Nucleus accumbens (tissue), 56 donors: ENCODE data around the gene KCNH2.
A peak's percentile ranks its signal among the peaks of the same experiment; 100 is the strongest.

ENCODE experiments used
- DNase-seq, 56 donors: peaks; one replicate each; lab custom pipeline; 2025; lab: John Stamatoyannopoulos, UW

The KCNH2 gene

DNA sequence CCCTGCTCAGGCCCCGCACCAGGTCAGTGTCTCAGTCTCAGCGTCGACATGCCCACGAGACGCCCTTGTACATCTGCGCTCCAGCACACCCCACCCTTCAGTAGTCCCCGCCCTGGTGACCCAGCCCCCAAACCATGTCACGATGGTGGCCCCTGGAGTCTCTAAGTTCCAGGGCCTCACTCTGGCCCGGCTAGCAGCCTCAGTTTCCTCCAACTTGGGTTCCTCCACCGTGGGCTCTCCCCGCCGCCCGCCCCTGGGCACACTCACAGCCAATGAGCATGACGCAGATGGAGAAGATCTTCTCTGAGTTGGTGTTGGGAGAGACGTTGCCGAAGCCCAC lies 27.0 kb downstream of the KCNH2 start:
- no peak for DNase-seq

DNA sequence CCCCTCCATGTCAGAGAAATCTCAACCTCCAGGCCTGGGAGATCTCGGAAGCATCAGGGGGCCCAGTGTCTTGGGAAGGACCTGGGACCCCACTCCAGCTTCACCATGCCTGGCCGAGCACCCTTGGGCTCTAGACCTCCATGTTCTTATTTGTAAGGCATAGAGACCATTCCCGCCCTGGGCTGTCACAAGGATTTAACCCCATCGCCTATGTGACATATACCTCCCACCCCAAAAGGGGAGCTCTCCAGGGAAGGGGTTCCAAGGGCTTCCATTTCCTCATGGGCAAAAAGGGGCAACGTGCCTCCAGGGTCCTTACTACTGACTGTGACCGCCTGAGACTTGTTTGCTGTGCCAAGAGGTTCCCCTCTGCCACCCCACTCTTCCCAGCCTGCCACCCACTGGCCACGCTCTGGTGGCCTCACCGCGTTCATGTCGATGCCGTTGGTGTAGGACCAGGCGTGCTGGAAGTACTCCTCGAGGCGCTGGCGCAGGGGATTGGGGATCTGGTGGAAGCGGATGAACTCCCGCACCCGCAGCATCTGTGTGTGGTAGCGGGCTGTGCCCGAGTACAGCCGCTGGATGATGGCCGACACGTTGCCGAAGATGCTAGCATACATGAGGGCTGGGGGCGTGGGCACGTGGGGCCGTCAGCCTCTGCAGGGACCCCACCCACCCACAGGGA lies 27.5 kb downstream of the KCNH2 start:
- no peak for DNase-seq

DNA sequence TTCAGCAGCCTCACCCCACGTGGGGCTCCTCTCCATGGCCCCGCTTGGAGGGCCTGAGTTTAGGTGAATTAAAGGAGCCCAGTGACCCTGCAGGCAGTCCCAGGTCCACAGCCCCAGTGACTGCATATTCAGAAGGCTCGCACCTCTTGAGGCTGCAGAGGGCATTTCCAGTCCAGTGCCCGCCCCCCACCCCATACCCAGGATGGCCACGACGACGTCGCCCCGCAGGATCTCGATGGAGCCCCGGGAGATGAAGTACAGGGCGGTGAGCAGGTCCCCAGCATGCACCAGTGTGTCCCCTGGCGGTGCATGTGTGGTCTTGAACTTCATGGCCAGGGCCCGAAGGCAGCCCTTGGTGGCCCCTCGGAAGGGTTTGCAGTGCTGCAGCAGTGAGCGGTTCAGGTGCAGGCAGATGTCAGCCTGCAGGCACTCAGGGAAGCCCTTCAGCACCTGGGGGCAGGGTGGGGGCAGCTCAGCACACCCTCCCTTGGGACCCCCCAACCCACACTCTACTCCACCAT lies 28.1 kb downstream of the KCNH2 start:
- DNase-seq = no peak

DNA sequence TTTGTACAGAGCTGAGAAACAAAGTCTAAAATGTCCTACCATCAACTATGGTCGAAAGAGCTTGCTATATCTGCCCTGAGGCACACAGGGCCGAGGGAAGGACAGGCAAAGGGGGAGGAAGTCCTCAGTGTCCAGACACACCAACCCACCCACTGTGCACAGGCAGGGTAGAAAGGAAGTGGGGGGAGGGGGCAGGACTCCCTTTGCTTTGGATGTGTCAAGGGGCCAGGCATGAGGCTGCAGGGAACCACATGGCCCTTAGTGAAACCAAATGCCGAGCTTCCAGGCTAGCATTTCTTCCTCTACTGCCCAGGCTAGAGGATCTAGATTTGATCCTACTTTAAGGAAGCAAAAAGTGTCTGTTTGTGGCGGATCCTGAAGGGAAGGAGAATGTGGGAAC lies 28.6 kb downstream of the KCNH2 start:
- DNase-seq = no peak

DNA sequence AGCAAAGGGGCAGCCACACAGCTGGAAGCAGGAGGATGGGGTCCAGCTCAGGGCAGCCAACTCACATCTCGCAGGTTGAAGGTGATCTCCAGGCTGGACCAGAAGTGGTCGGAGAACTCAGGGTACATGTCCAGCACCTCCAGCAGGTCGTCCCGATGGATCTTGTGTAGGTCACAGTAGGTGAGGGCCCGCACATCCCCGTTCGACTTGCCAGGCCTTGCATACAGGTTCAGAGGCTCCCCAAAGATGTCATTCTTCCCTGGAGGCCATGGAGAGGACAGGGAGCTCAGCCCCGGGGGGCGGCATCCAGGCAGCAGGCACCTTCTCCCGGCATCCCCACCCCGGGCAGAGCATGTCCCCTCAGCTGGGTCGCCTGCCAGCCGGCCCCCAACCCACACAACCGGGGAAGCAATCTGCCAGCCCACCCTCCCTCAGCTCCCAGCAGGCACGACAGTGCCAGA lies 29.3 kb downstream of the KCNH2 start:
- DNase-seq = no peak

DNA sequence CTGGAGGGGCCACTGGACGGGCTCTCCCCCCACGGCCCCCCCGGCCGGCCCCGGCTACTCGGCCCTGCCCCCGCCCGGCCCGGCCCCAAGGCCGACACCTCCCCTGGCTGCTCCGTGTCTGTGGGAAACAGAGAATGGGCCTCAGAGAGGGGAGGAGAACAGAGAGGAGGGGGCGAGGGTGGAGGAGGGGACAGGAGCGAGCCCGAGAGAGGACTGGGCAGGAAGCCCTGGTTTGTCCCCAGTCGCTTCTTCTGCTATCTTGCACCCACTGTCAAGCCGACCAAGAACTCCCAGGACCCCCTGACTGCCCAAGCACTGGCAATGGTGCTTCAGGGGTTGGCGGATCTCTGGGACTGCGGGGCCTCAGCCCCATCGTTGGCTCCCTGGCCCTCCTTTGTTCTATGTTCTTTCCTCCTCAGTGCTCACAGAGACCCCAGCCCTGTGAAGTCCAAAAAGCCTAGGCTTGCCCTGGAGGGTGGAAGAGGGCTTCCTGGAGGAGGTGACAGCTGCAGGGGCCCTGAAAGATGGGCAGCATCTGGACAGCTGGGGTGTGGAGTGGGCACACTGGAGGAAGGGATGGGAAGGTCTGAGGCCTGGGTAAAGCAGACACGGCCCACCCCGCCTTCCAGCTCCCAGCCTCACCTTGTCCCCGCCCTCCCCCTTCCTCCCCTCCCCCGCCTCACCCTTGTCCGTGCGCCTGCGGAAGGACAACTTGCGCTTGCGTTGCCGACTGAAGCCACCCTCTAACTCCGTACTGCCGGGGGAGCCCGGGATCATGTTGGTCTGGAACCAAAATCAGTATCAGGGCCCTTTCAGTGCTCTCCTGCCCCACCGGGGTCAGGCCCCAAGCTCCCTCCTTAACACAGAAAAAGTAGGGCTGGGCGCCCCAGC lies 30.1 kb downstream of the KCNH2 start:
- DNase-seq = no peak

DNA sequence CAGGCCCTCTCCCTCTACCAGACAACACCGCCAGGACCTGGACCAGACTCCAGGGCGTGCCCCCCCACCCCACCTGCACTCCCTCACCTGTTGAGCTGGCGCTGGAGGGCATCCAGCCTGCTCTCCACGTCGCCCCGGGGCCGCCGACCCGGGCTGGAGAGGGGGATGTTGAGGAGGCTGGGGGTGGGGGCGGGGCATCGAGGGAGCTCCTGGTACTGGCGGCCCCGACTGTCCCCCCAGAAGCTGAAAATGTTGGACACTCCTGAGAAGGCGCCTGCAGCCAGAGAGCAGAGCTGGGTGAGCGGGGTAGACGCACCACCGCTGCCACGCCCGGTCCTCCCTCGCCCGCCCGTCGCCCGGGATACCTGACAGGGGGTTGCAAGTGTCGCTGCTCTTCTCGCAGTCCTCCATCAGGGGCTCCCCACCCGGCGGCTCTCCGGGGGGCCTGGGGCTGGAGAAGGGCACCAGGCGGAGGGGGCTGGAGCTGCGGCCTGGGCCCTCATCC lies 30.8 kb downstream of the KCNH2 start:
- DNase-seq = no peak

DNA sequence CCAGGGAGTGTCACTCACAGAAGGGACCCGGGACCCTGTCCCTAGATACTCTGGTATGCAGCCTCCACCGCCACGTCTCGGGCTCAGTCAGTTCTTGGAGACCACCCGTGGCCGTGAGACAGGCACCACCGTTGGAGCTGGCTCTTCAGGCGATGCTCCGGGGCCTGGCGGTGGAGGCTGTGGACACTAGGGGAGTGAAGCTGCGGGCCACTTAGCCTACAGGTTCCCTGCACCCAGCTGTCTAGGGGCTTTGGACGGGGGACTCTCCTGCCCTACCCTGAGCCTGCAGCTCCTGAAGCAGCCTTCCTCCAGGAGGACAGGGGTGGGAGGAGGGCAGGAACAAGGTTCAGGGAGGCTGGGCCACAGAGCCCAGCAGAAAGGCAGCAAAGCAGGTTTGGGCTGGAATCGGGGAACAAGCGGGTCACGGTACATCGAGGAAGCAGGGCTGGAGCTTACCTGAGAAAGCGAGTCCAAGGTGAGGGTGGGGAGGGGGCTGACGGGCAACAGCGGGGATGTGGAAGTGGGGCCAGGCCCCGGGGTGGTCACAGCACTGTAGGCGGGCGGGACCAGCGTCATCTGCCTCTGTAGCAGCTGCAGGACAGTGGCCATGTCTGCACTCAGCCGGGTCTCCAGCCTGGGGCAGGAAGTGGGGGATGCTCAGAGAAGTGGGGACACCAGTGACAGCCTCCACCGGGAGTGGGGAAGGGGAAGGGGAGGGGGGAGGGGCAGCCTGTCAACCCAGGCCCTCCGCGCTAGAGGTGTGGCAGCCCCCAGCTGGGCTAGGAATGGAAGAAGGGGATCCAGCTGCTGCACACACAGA lies 31.5 kb downstream of the KCNH2 start:
- DNase-seq = no peak

DNA sequence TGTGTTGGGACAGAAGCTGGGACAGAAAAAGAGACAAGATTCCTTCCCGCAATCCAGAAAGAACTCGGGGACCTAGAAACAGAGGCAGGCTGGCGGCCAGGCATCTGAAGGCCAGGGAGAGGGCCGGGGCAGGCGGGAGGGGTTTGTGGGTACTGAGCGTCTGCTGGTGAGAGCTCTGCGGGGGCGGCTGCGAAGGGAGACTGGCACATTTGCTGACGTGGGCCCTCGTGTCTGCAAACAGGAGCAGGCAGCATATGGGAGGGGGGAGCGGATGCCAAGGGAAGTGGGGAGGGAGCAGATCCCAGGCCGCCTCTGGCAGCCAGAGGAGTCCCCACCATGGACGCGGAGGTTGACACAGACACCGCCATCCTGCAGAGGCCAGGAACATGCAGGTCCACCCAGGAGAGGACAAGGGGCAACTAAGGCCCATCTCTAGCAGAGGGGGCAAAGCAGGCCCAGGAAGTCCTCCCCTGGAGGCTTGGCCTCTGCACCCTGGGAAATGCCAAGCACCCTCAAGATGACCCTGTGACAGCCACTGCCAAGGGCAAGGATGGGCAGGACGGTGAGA lies 32.2 kb downstream of the KCNH2 start:
- peak in 34 of 56 donors; percentile 14 to 78 (median 42) for DNase-seq

DNA sequence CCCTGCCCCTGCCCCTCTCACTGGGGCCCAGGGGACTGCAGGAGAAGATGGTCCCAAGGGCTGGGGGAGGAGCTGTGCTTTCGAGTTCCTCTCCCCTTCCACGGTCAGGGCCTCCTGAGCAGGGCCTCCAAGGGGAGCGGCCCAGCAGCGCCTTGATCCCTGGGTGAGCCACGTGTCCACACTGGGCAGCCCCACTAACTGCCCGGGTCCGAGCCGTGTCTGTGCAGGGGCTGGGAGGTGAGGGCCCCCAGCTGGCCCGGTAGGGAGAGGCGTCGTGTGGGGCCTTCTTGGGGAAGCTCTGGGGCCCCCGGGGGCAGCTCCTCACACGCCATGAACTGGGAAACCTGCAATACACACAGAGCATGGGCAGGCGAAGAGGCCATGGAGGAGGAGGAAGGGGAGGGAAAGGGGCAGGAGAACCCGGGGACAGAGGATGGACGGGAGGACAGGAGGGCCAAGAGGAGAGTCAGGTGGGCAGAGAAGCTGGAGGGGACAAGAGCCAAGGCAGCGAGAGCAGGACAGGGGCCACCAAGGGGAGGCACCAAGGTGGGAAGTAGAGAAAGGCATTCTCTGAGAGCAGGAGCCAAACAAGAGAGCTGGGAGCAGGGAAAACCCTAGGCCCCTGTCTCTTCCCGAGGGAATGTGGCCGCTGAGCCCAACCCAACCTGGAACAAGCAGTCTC lies 32.8 kb downstream of the KCNH2 start:
- DNase-seq = no peak

DNA sequence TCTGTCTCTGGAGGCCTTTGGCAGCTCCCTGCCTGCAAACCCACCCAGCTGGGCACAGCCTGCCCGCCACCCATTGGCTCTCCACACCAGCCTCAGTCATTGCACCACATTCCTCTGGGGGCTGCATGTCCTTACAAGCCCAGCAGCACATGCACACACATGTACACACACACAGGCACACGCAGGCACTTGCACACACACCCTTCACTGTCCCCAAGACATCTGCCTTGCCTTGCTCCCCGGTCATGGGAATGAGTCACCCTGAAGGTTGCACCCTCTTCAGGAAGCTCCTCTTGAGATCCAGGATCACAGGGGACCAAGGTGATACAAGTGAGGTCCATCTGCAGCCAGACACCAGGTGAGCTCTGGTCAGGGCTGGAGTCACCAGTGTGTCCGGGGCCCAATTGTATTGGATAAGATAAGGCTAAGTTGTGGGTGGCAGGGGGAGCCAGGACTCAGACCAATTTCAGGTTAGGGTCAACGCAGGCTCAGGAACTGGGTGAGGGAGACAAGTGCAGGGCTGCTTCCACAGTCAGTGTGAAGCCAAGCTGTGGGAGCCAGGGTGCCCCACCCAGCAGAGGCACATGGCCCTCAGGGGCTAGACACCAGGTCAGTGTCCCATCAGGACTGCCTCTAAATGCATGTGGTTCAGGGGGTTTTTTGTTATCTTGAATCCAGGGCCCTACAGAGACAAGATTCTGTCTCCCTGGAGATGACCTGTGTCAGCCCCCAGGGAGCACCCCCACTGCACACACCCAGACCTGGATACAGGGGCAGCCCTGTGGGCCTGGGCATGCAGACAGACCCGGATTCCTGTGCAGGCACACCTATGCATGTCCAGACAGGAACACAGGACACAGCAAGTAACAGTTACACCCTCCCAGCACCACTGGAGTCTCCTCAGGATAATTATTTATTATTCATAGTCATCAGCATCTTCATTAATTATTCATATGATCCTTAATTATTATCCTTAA lies 33.8 kb downstream of the KCNH2 start:
- DNase-seq = no peak

DNA sequence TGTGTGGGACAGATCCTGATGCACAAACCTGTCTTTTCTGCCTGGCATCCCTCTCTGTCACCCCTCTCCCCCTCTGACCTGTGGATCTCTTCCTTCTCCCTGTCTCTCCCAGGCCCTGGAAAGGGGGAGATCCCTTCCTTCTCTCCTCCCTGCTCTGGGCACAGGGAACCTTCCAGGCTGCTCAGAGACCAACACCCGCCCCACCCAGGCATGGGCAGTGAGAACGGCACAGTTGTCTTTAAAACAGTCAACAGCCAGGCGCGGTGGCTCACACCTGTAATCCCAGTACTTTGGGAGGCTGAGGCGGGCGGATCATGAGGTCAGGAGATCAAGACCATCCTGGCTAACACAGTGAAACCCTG lies 34.7 kb downstream of the KCNH2 start:
- DNase-seq = no peak

DNA sequence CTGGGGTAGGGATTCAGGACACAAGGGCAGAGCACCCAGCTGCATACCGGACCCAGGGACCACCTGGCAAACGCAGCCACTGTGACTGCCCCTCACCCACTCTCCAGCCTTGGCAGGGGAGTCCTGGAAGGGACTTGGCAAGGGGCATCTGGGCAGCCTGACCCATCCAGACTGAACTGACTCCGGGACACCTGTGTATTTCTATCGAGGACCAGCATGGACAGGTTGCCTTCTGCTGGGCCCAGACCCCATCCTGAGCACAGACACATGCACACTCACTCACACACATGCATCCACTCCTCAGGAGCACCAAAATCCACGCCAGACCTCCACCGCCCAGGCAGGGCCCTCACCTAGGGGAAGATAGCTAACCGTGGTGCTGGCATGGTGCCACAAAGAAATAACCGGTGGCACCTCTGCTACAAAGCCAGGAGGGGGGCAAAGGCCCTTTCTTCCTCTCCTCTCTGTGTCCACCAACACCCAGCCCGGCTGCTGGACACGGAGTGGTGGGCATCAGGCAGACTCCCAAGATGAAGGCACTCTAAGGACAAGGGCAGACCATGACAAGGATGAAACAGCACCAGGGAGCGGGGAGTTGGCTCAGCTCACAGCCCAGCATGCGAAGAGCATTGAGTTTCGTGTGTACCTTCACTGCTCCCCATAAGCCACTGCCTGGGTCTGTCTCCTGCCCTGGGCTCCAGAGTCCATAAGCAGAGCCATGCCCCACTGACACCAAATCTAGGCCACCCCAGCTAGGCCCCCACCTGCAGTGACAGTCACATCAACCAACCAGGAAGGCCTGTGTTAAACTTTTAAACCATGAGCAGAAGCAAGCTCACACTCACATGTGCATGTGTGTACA lies 35.3 kb downstream of the KCNH2 start:
- DNase-seq = no peak

DNA sequence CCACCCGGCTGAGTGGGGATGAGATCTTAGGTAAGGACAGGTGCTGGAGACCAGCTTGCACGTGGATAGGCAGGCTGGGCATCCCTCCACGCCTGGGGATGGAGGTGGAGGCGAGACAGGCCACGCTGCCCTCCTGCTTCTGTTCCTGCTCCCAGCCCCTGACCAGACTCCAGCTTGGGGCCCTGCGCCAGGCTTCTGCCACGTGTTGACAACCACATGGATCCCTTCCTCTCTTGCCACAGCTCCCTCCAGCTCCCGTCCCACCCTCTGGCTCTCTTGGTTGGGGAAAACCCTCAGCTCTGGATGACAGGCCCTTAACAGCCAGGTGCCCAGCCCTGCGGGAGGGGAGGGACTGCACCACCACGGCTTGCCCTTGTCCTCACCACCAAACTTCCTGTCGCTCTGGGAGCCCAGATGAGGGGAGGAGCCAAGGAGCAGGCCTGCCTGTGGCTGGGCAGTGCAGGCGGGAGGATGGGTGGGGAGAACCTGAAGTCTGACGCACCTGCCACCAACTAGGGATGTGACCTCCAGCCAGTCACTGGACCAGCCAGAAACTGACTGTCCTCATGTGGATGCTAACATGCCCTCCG lies 36.0 kb downstream of the KCNH2 start:
- peak in 6 of 56 donors; percentile 8 to 52 (median 18) for DNase-seq

DNA sequence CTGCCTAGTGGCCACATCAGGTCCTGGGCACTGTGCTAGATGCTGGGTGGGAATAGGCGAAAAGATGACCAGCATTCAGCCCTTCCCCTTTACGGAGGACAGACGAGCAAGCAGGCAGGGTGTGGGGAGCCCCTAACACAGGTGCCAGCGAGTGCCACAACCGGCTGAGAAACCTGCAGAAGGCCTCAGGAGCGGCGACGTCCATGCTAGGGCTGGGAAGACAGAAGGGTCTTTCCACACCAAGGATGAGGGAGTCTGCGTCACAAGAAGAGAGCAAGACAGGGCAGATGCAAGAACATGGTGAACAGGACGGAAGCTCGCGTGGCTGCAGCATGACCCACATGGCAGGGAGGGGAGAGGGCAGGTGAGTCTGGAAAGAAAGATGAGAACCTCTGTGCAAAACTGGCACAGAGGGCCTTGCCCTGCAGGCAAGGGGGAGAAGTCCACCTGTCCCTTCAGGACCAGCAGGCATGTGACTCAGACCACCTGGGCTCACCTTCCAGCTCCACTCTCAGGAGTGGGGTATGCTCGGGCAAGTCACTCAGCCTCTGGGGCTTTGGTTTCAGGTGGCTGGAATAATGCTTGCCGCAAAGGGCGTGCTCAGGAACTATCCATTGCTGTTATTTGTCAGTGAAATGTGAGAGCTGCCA lies 36.6 kb downstream of the KCNH2 start:
- no peak for DNase-seq

DNA sequence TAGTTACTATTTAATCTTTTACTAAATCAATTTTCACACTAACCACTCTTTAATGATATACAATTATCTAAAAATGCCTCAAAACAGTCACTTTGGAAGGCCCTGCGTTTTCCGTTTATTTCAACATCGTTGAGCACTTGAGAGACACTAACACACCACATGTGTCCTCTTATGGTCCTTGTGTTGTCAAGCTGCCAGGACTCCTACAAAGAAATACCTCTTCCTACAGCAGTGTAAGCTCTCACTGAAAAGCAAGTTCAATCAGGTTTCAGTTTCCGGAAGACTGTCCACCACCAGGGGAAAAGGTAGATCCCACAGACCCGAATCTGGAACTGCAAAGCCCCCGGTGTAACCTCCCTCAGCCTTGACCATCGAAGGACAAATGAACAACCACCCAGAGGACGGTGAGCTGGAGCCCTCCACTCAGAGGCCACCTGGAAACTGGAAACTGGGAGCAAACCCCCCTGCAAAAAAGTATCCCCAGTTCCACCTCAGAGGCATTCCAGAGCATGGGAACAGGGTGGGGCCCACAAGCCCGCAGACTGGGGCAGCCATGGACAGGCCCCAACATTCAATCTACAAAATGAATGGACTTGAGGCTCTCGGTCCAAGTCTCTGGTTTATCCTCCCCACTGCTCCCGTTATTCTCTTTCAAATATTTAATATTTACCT lies 37.6 kb downstream of the KCNH2 start:
- DNase-seq = no peak
